GM21360 (cell line): ENCODE results near the gene ZBTB24.

Source experiments
- ATAC-seq: cut with Tn5 transposase; IDR thresholded peaks from one replicate; pipeline ENCODE4 v1.9.1; 2021; ENCODE audit warnings: mild to moderate bottlenecking, moderate library complexity; ENCODE audit not compliant: unreplicated experiment

ZBTB24 gene

GRCh38 chr6:109503327-109504224 lies 20.6 kb upstream of the ZBTB24 start:
- ATAC-seq: no peak

GRCh38 chr6:109498936-109499335 lies 15.9 kb upstream of the ZBTB24 start:
- ATAC-seq: no peak

- no peak for ATAC-seq
These were observed 15.0 kb upstream of the ZBTB24 start for GRCh38 chr6:109498052-109498451.

GRCh38 chr6:109496036-109496772 lies 13.2 kb upstream of the ZBTB24 start:
- ATAC-seq: no peak

- ATAC-seq: no peak
These were observed 10.8 kb upstream of the ZBTB24 start for GRCh38 chr6:109493865-109494264.

- no peak for ATAC-seq
These were observed 8.4 kb upstream of the ZBTB24 start for GRCh38 chr6:109491207-109491938.

GRCh38 chr6:109490713-109491112 lies 7.7 kb upstream of the ZBTB24 start:
- no peak for ATAC-seq

GRCh38 chr6:109488001-109488400 lies 5.0 kb upstream of the ZBTB24 start:
- no peak for ATAC-seq

GRCh38 chr6:109486068-109486467 lies 3.0 kb upstream of the ZBTB24 start:
- ATAC-seq: no peak

GRCh38 chr6:109485266-109485935 lies 2.4 kb upstream of the ZBTB24 start:
- ATAC-seq: no peak

GRCh38 chr6:109484122-109484521 lies 1.1 kb upstream of the ZBTB24 start:
- ATAC-seq: no peak

- ATAC-seq: no peak
These were observed 677 bp upstream of the ZBTB24 start for GRCh38 chr6:109483735-109484057.

GRCh38 chr6:109480993-109481480 lies 2.0 kb downstream of the ZBTB24 start:
- no peak for ATAC-seq

GRCh38 chr6:109478841-109479624 lies 4.0 kb downstream of the ZBTB24 start:
- no peak for ATAC-seq

GRCh38 chr6:109478222-109478805 lies 4.7 kb downstream of the ZBTB24 start:
- no peak for ATAC-seq

GRCh38 chr6:109477725-109478124 lies 5.3 kb downstream of the ZBTB24 start:
- ATAC-seq: no peak

- ATAC-seq: no peak
These were observed 5.8 kb downstream of the ZBTB24 start for GRCh38 chr6:109477184-109477583.

- ATAC-seq: no peak
These were observed 7.4 kb downstream of the ZBTB24 start for GRCh38 chr6:109475625-109476024.

- ATAC-seq: no peak
These were observed 8.0 kb downstream of the ZBTB24 start for GRCh38 chr6:109474995-109475394.

GRCh38 chr6:109473120-109473519 lies 9.9 kb downstream of the ZBTB24 start:
- no peak for ATAC-seq
